Adipocyte (in vitro differentiated cells): ENCODE measurements around the gene PRR35.

Source experiments
- DNase-seq: peaks from one replicate; pipeline ENCODE4 v3.0.0-alpha.2; 2015; ENCODE audit warnings: low read depth
- H3K27me3 ChIP-seq: replicated peaks from 2 replicates; pipeline ENCODE4 v1.7.0; 2013; ENCODE audit warnings: mild to moderate bottlenecking, low read length, moderate library complexity; ENCODE audit not compliant: control insufficient read depth, insufficient read depth
- H3K36me3 ChIP-seq: 2 replicates; pipeline ENCODE4 v1.7.0; 2013; ENCODE audit warnings: low read length, mild to moderate bottlenecking, moderate library complexity; ENCODE audit not compliant: control insufficient read depth, insufficient read depth, severe bottlenecking
- H3K4me1 ChIP-seq: 2 replicates; pipeline ENCODE4 v1.7.0; 2013; ENCODE audit warnings: mild to moderate bottlenecking, low read length, moderate library complexity; ENCODE audit not compliant: control insufficient read depth, insufficient read depth
- H3K4me3 ChIP-seq: 2 replicates; pipeline ENCODE4 v1.7.0; 2013; ENCODE audit warnings: mild to moderate bottlenecking, low read length, moderate library complexity
- H3K9ac ChIP-seq: 2 replicates; pipeline ENCODE4 v1.7.0; 2013; ENCODE audit warnings: mild to moderate bottlenecking, low read length, moderate library complexity
- H3K9me3 ChIP-seq: 2 replicates; pipeline ENCODE4 v1.7.0; 2013; ENCODE audit warnings: mild to moderate bottlenecking, low read length, moderate library complexity; ENCODE audit not compliant: control insufficient read depth

The PRR35 gene

DNA sequence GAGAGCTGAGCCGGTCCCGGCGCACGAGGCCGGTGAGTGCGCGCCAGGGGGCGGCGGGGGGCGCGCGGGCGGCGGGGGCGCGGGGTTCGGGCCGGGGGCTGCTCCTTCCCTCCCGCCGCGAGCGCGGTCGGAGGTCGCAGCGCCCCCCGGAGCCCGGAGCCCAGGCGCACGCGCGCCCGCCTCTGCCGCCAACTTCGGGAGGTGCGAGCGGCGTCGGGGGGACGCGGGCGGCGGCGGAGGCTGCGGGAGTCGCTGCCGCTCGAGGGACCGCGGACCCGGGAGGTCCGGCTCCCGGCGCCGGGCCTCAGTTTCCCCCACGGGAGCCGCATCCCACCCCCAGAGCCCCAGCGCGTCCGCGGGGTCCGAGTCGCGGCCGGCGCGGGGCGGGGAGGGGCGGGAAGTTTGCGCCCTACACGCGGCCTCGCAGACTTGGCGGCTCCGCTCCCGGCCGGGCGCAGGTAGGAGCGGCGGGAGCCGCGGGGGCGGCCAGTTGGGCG lies at the start of gene PRR35:
Gene PRR35 (plus strand): TSS at position 191 of the 497 bp plus-strand sequence. CDS start 2,901 bp downstream, outside the sequence.
- H3K4me3 ChIP-seq = no peak within 1 kb of the TSS
- H3K36me3 ChIP-seq = no peaks in the 10 kb centered on the region
- H3K4me1 ChIP-seq = no peaks in the 10 kb centered on the region
- peaks cover 14% of the 10 kb centered on the region for H3K27me3 ChIP-seq
- peak; percentile 19 for DNase-seq
- H3K9me3 ChIP-seq = no peaks in the 10 kb centered on the region
- no peak within 1 kb of the TSS for H3K9ac ChIP-seq

DNA sequence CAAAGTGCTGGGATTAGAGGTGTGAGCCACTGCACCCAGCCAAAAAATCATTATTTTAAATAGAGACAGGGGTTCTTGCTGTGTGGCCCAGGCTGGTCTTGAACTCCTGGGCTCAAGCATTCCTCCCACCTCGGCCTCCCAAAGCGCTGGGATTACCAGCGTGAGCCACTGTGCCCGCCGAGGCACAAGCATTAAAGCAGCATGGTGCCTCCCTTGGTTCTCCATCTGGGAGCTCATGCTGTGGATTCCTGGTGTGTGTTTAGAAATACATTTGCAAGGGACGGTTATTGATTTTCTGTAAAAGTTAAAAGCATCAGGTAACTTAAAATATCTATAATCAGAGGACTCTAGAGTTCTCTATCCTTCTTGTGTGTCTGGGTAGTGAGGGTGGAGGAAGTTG lies 47.4 kb upstream of the PRR35 start:
- no peak for DNase-seq
- H3K27me3 ChIP-seq = no peaks in the 10 kb centered on the region
- peaks cover 15% of the 10 kb centered on the region for H3K36me3 ChIP-seq
- H3K9me3 ChIP-seq = no peaks in the 10 kb centered on the region
- no peak overlapping the region for H3K9ac ChIP-seq
- H3K4me3 ChIP-seq = no peak overlapping the region
- H3K4me1 ChIP-seq = no peaks in the 10 kb centered on the region

DNA sequence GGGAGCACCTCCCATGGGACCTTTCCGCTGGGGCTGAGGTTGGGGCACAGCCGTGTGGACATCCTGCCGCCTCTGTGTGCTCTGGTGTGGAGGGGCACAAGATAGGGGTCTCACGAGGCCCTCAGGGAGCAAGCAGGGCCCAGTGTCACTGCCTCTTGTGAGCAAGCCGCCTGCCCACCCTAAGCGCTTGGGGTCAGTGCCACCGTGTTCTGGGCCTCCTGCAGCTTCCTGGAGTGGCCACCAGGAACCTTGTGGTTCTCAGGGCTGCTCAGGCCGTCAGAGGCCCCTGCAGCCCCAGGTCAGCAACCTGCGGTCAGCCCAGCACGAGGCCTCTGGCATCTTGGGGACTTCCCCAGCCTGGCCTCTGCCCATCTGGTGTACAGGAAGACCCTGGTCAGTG lies 46.2 kb upstream of the PRR35 start:
- no peak for DNase-seq
- peaks cover 15% of the 10 kb centered on the region for H3K36me3 ChIP-seq
- no peaks in the 10 kb centered on the region for H3K9me3 ChIP-seq
- no peaks in the 10 kb centered on the region for H3K4me1 ChIP-seq
- H3K27me3 ChIP-seq = no peaks in the 10 kb centered on the region
- H3K4me3 ChIP-seq = no peak overlapping the region
- no peak overlapping the region for H3K9ac ChIP-seq

DNA sequence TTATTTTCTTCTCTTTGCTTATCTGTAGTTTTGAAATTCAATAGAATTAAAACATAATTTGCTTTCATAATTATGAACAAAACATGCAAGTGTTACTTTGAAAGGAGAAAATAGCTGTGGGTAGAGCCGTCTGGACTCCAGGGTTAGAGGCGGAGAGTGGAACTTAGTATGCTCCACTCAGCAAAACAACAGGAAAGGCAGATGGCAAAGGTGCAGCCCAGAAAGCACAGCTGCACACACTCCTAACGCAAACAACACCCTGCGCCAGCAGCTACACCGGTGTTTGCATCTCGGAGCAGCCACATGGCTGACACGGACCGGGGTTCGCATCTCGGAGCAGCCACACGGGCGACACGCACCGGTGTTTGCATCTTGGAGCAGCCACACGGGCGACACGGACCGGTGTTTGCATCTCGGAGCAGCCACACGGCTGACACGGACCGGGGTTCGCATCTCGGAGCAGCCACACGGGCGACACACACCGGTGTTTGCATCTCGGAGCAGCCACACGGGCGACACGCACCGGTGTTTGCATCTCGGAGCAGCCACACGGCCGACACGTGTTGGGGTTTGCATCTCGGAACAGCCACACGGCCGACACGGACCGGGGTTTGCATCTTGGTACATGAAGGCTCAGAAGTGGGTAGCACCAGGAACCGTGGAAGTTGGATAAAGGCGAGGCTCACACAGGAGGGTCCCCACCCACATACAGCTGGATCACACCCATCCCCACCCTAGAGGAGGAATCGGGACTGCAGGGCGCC lies 44.8 kb upstream of the PRR35 start:
- Histone ChIP-seq H3K9me3 (no peaks in the 10 kb centered on the region), H3K27me3 (no peaks in the 10 kb centered on the region), H3K9ac (no peak overlapping the region), H3K4me3 (no peak overlapping the region), H3K36me3 (peaks cover 25% of the 10 kb centered on the region), H3K4me1 (no peaks in the 10 kb centered on the region)
- no peak for DNase-seq

DNA sequence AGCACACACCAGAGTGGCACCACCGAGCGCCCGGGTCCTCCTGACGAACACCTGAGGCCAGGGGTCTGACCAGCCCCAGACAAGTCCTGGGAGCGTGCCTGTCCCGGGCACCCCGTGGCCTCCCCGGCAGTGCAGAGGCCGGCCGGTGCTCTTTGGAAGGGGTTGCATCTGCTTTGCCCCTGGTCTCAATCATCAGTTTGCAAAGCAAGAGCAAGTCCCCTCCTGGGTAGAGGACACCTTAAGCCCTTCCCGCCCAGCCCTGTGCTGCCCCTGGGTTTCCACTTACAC lies 44.3 kb upstream of the PRR35 start:
- no peak for DNase-seq
- Histone ChIP-seq H3K9ac (no peak overlapping the region), H3K27me3 (no peaks in the 10 kb centered on the region), H3K4me3 (no peak overlapping the region), H3K9me3 (no peaks in the 10 kb centered on the region), H3K36me3 (peaks cover 28% of the 10 kb centered on the region), H3K4me1 (no peaks in the 10 kb centered on the region)

DNA sequence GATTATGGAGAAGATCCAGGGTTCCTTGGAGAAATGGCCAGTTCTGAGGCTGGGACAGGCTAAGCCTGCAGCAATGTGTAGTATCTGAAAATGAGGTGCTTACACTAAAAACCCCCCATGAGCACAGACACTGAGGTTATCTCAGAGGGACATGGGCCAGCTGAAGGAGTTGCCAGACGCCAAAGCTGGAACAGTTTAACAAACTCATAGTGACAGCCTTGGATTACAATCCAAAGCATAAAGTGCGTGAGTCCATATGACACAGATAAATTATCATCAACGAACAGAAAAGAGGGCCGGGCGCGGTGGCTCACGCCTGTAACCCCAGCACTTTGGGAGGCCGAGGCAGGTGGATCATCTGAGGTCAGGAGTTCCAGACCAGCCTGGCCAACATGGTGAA lies 43.9 kb upstream of the PRR35 start:
- Histone ChIP-seq H3K27me3 (no peaks in the 10 kb centered on the region), H3K9ac (no peak overlapping the region), H3K36me3 (peaks cover 30% of the 10 kb centered on the region), H3K4me1 (no peaks in the 10 kb centered on the region), H3K9me3 (no peaks in the 10 kb centered on the region), H3K4me3 (no peak overlapping the region)
- no peak for DNase-seq

DNA sequence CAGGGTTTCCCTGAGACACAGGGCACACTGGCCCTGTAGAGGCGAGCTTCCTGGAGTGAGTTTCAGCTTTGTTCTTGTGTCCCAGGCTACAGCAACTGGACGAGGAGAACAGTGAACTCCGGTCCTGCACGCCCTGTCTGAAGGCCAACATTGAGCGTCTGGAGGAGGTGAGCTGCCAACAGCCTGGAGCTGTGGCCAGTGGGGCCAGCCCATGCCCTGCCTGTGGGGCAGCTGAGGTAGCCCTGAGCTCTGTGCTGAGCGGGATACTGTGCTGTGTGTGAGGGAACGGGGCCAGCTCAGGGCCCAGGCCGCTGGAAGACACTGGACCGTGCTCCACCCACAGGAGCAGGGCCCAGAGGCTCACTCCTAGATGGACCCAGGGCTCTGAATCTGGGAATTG lies 41.3 kb upstream of the PRR35 start:
- H3K4me3 ChIP-seq = no peak overlapping the region
- no peak for DNase-seq
- no peaks in the 10 kb centered on the region for H3K9me3 ChIP-seq
- no peaks in the 10 kb centered on the region for H3K4me1 ChIP-seq
- H3K36me3 ChIP-seq = peaks cover 30% of the 10 kb centered on the region
- H3K27me3 ChIP-seq = no peaks in the 10 kb centered on the region
- no peak overlapping the region for H3K9ac ChIP-seq

DNA sequence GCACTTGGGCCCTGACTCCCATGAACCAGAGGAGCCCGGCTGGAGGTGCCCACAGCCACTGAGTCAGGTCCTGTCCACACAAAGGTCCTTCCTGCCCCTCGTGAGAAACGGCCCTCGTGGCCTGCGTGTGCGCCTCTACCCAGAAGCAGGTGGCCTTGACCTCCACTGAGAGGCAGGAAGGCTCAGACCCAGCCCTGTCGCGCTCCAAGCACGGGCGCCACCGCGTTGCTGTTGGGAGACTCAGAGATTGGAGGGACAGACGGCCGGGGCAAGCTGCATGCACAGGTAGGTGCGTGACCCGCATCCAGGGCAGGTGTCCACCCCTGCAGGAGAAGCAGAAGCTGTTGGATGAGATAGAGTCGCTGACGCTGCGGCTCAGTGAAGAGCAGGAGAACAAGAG lies 40.8 kb upstream of the PRR35 start:
- Histone ChIP-seq H3K27me3 (no peaks in the 10 kb centered on the region), H3K4me3 (no peak overlapping the region), H3K4me1 (no peaks in the 10 kb centered on the region), H3K36me3 (peaks cover 30% of the 10 kb centered on the region), H3K9ac (no peak overlapping the region), H3K9me3 (no peaks in the 10 kb centered on the region)
- DNase-seq = no peak

DNA sequence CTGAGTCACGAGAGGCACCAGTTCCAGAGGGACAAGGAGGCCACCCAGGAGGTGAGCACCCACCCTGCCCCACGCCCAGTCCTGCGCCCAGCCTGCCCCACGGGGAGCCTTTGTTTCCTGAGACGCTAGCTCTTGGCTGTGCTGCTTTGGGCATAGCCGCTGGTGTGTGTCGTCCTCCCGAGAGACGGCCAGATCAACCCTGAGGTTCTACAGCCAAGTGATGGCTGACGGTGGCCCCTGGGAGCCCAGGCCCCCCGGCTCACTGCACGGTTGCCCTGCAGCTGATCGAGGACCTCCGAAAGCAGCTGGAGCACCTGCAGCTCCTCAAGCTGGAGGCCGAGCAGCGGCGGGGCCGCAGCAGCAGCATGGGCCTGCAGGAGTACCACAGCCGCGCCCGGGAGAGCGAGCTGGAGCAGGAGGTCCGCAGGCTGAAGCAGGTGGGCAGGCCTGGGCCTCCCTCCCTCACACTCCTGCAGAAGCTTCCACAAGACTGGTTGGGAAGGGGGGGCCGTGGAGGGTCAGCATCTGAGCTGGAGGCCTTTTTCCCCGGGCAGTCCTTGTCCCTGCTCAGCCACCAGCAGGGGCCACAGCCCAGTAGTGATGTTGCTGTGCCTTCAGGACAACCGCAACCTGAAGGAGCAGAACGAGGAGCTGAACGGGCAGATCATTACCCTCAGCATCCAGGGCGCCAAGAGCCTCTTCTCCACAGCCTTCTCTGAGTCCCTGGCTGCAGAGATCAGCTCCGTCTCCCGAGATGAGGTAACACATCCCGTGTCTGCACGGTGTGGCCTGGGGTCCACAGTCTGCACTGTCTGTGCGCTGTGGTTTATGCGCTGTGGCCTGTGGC lies 40.1 kb upstream of the PRR35 start:
- H3K36me3 ChIP-seq = peaks cover 30% of the 10 kb centered on the region
- no peak for DNase-seq
- no peaks in the 10 kb centered on the region for H3K27me3 ChIP-seq
- H3K9ac ChIP-seq = no peak overlapping the region
- no peaks in the 10 kb centered on the region for H3K9me3 ChIP-seq
- peaks cover 6% of the 10 kb centered on the region for H3K4me1 ChIP-seq
- no peak overlapping the region for H3K4me3 ChIP-seq

DNA sequence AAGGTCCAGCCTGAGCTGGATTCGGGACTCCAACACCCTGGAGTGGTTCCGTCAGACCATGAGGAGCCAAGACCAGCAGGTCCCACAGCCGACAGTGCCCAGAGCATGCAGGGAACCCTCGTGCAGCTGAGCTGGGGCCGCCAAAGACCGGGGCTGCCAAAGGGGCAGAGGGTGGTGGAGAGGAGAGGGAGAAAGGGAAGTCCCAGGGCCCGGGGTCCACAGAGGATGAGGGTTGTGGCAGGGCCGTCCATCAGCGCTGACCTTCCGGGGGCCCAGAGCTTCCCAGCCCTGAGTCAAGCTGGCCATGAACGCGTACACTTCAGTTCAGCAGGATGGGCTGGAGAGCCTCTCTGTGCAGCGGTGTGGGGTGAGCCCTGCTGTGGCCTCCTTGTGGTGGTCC lies 39.3 kb upstream of the PRR35 start:
- H3K4me1 ChIP-seq = peaks cover 14% of the 10 kb centered on the region
- peaks cover 26% of the 10 kb centered on the region for H3K36me3 ChIP-seq
- no peaks in the 10 kb centered on the region for H3K27me3 ChIP-seq
- no peak for DNase-seq
- no peak overlapping the region for H3K9ac ChIP-seq
- no peaks in the 10 kb centered on the region for H3K9me3 ChIP-seq
- H3K4me3 ChIP-seq = no peak overlapping the region

DNA sequence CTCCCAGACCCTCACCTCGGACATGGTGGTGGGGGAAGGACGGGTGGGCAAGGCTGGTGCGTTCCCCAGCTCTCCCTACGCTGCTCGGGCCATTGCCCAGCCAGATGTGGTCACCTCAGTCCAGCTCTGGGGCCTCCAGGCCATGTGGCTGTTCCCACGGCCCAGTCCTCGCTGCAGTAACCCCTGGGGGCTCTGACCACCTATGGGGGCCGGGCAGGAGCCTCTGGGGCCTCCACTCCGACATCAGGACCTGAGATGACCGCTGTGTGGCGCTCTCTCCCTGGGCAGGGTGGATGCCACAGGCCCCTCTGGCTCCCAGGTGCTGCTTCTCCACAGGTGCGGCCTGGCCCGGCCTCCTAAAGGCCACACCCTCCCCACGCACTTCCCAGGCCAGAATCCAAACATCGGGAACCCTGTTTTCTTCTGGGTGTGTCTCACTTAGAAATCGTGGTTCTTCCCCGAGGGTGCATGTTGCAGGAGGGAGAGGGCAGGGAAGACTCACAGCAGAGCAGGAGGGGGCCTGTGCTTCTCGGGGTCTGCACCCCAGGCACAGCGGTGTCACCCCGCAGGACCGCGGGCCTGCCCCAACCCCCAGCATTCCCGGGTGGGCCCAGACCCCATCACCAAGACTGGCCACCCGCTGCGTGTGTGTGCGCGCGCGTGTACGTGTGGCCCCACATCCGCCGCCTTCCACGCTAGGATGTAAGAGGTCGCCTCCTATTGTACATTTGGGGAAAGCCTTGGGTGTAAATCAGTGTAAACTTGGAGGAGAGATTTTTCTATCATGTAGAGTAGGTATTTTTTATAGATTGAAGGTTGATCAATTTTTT lies 38.6 kb upstream of the PRR35 start:
- H3K9me3 ChIP-seq = no peaks in the 10 kb centered on the region
- H3K4me1 ChIP-seq = peaks cover 22% of the 10 kb centered on the region
- H3K4me3 ChIP-seq = no peak overlapping the region
- peaks cover 20% of the 10 kb centered on the region for H3K36me3 ChIP-seq
- no peaks in the 10 kb centered on the region for H3K27me3 ChIP-seq
- no peak for DNase-seq
- no peak overlapping the region for H3K9ac ChIP-seq
